ENCODE results near the gene ATP6V1G2.
"Not testable (repeated sequence)": the region's sequence is repeated elsewhere in the genome, so short reads cannot be mapped to it uniquely, and the experiment has no call there.

ATP6V1G2 gene

GRCh38 chr6:31529329-31530150 lies 16.9 kb downstream of the ATP6V1G2 start:
- DNase-seq (ENCODE audit: low read depth, low spot score) = no peak

- no peak for DNase-seq (ENCODE audit: low read depth, low spot score)
These were observed 17.5 kb downstream of the ATP6V1G2 start, which contains the start of gene MCCD1 for GRCh38 chr6:31528821-31529328. Gene MCCD1 (plus strand): TSS chr6:31528962. CDS start chr6:31529015, 53 bp downstream.

GRCh38 chr6:31528307-31528777 lies 18.1 kb downstream of the ATP6V1G2 start:
- no peak for DNase-seq (ENCODE audit: low read depth, low spot score)

- DNase-seq (ENCODE audit: low read depth, low spot score) = no peak
These were observed 20.3 kb downstream of the ATP6V1G2 start for GRCh38 chr6:31525932-31526591.

- DNase-seq (ENCODE audit: low read depth, low spot score) = no peak
These were observed 20.9 kb downstream of the ATP6V1G2 start for GRCh38 chr6:31525553-31525931.

GRCh38 chr6:31521835-31522234 lies 24.6 kb downstream of the ATP6V1G2 start:
- DNase-seq (ENCODE audit: low read depth, low spot score) = no peak

- no peak for DNase-seq (ENCODE audit: low read depth, low spot score)
These were observed 32.8 kb downstream of the ATP6V1G2 start for GRCh38 chr6:31513456-31514165.

GRCh38 chr6:31510007-31510406 lies 36.4 kb downstream of the ATP6V1G2 start:
- DNase-seq (ENCODE audit: low read depth, low spot score) = no peak

- not testable (repeated sequence) for DNase-seq (ENCODE audit: low read depth, low spot score)
These were observed 37.4 kb downstream of the ATP6V1G2 start for GRCh38 chr6:31509036-31509435.

GRCh38 chr6:31502586-31502985 lies 43.8 kb downstream of the ATP6V1G2 start:
- DNase-seq (ENCODE audit: low read depth, low spot score) = no peak

- DNase-seq (ENCODE audit: low read depth, low spot score) = not testable (repeated sequence)
These were observed 46.8 kb downstream of the ATP6V1G2 start for GRCh38 chr6:31499648-31500047.

GRCh38 chr6:31498748-31499147 lies 47.7 kb downstream of the ATP6V1G2 start:
- no peak for DNase-seq (ENCODE audit: low read depth, low spot score)

- DNase-seq (ENCODE audit: low read depth, low spot score) = no peak
These were observed 48.6 kb downstream of the ATP6V1G2 start, which contains the start of gene MICB for GRCh38 chr6:31497531-31498476. Gene MICB (plus strand): TSS chr6:31498145. CDS start chr6:31498194, 49 bp downstream.

GRCh38 chr6:31496826-31497225 lies 49.6 kb downstream of the ATP6V1G2 start:
- not testable (repeated sequence) for DNase-seq (ENCODE audit: low read depth, low spot score)

- no peak for DNase-seq (ENCODE audit: low read depth, low spot score)
These were observed 50.8 kb downstream of the ATP6V1G2 start for GRCh38 chr6:31495580-31495979.
